Left ventricle myocardium inferior (tissue), 1 donor: ENCODE data around the gene TRIM68. TPM values are rescaled to one million over a fixed set of nuclear protein-coding genes. Genes with fewer than 3 reads are reported as not detected.

Experiments
- DNase-seq: peaks from one replicate; pipeline ENCODE4 v3.0.0-alpha.2; 2020
- H3K27ac ChIP-seq: fragments of 200-600 bp; replicated peaks from 2 replicates; pipeline ENCODE4 v1.8.0; 2021
- H3K27me3 ChIP-seq: fragments of 200-600 bp; 2 replicates; pipeline ENCODE4 v1.8.0; 2021; ENCODE audit warnings: low read depth
- H3K36me3 ChIP-seq: fragments of 200-600 bp; 2 replicates; pipeline ENCODE4 v1.8.0; 2021
- H3K4me1 ChIP-seq: fragments of 200-600 bp; 2 replicates; pipeline ENCODE4 v1.8.0; 2021
- H3K4me3 ChIP-seq: fragments of 200-600 bp; 2 replicates; pipeline ENCODE4 v1.8.0; 2021; ENCODE audit warnings: mild to moderate bottlenecking, moderate library complexity
- H3K9me3 ChIP-seq: fragments of 200-600 bp; replicated peaks from 2 replicates; pipeline ENCODE4 v1.8.0; 2021
- intact Hi-C: fragments of 100-400 bp; cut with micrococcal nuclease; formaldehyde crosslinking; loops from one replicate; pipeline ENCODE4 v1.11.0; 2022
- long read RNA-seq: library from polyadenylated mRNA; unstranded; transcript quantifications from one replicate; pipeline ENCODE4 v2.0.0, GENCODE V29; 2021
- total RNA-seq: library from RNA; stranded (reverse); fragmentation: NEBNext Ultra II Directional; extraction: Animal tissue kit (Norgen Biotek cat#: 25700); gene quantifications from one replicate; pipeline ENCODE4 v1.2.1, GENCODE V29; 2021
- TF ChIP-seq, protein P1 (sequence below): fragments of 200-600 bp; IDR thresholded peaks from 2 replicates; pipeline ENCODE4 v1.8.0; 2021; ENCODE audit warnings: antibody characterized with exemption, mild to moderate bottlenecking, borderline replicate concordance
- donor health status: DM: no; HTN: yes; CAD: no; lungs with severe emphysema.

Gene TRIM68, protein sequence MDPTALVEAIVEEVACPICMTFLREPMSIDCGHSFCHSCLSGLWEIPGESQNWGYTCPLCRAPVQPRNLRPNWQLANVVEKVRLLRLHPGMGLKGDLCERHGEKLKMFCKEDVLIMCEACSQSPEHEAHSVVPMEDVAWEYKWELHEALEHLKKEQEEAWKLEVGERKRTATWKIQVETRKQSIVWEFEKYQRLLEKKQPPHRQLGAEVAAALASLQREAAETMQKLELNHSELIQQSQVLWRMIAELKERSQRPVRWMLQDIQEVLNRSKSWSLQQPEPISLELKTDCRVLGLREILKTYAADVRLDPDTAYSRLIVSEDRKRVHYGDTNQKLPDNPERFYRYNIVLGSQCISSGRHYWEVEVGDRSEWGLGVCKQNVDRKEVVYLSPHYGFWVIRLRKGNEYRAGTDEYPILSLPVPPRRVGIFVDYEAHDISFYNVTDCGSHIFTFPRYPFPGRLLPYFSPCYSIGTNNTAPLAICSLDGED
- total RNA-seq, result 10.6 TPM
- long read RNA-seq, transcript TRIM68-201 (7 exons, 3,352 nt), result major isoform, 31 of 43 reads
- long read RNA-seq, partial matches to known transcripts, result 0 of 43 reads
- long read RNA-seq, other reads (novel, unspliced or antisense), result 12 of 43 reads

DNA sequence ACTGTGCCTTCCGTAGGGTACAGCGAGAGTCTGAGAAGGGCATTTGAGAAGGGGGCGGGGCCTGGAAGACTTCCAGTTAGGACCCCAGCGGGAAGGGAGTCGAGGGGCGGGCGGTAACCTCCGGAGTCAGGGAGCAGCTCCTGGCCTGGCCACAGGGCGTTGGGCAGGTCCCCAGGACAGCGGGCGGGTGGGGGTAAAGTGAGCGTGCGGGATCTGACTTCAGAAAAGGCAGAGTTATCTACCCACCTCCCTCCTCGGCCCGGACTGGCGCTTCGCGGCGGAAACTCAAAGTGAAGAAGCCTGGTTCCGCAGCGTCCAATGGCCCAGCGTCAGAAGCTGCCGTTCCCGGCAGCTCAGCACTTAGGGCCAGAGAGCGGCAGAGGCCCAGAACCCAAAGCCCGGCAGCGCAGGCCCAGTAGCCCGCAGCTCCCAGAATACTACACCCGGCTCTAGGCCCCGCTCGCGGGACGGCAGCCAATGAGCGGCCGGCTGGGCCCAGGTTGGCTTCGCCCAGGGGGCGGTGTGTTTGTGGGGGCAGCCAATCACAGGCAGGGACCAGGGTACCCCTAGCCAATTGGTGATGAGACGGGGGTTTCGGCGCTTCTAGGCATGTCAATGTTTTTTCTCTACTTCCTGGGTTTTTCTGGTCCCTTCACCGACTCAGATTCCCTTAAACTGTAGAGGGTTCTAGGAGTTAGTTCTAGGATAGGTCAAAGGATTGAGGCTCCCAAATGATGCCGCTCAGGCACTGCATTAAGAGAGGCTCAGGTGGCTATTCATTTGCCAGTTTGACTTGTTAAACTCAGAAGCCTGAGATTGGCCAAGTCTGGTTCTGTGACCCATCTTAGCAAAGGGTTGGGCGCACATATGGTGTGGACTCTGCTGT is at the start of gene TRIM68:
Gene TRIM68 (minus strand): TSS at position 451 of the 886 bp plus-strand sequence. CDS start 2,727 bp downstream, outside the sequence.
- no peaks in the 10 kb centered on the region for H3K27me3 ChIP-seq

DNA sequence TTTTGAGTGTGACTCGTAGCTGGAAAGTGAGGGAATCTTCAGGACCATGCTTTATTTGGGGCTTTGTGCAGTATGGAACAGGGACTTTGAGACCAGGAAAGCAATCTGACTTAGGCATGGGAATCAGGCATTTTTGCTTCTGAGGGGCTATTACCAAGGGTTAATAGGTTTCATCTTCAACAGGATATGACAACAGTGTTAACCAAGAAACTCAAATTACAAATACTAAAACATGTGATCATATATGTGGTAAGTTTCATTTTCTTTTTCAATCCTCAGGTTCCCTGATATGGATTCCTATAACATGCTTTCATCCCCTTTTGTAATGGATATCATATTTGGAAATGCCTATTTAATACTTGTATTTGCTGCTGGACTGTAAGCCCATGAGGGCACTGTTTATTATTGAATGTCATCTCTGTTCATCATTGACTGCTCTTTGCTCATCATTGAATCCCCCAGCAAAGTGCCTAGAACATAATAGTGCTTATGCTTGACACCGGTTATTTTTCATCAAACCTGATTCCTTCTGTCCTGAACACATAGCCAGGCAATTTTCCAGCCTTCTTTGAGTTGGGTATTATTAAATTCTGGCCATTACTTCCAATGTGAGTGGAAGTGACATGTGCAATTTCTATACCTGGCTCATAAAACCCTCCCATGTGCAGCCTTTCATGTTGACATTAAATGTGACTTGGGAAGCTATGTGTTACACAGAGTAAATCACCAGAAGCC is 46.8 kb upstream of the TRIM68 start:
- TF ChIP-seq, protein P1, sequence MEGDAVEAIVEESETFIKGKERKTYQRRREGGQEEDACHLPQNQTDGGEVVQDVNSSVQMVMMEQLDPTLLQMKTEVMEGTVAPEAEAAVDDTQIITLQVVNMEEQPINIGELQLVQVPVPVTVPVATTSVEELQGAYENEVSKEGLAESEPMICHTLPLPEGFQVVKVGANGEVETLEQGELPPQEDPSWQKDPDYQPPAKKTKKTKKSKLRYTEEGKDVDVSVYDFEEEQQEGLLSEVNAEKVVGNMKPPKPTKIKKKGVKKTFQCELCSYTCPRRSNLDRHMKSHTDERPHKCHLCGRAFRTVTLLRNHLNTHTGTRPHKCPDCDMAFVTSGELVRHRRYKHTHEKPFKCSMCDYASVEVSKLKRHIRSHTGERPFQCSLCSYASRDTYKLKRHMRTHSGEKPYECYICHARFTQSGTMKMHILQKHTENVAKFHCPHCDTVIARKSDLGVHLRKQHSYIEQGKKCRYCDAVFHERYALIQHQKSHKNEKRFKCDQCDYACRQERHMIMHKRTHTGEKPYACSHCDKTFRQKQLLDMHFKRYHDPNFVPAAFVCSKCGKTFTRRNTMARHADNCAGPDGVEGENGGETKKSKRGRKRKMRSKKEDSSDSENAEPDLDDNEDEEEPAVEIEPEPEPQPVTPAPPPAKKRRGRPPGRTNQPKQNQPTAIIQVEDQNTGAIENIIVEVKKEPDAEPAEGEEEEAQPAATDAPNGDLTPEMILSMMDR, result no peak
- no peak for DNase-seq
- Histone ChIP-seq H3K9me3 (no peaks in the 10 kb centered on the region), H3K27ac (no peak overlapping the region), H3K27me3 (no peaks in the 10 kb centered on the region), H3K36me3 (no peaks in the 10 kb centered on the region), H3K4me1 (peaks cover 12% of the 10 kb centered on the region), H3K4me3 (no peak overlapping the region)
- intact Hi-C loops, result no loop called here

More for the DNA sequence above, at the start of gene TRIM68:
- Histone ChIP-seq H3K4me3 (peak within 1 kb of the TSS; percentile 85), H3K9me3 (no peaks in the 10 kb centered on the region), H3K36me3 (peaks cover 25% of the 10 kb centered on the region), H3K27ac (peak within 1 kb of the TSS; percentile 96), H3K4me1 (peaks cover 38% of the 10 kb centered on the region)
- DNase-seq, result peak; percentile 98
- TF ChIP-seq, protein P1, result peak; percentile 21
- intact Hi-C loops, result no loop called here

GRCh38 chr11:4647766-4648165 is 39.7 kb upstream of the TRIM68 start:
- intact Hi-C loops, result loop anchor here (10.0 kb wide), 1 partner anchor 47 kb away; the partner anchor contains the start of gene OR51E2
- Histone ChIP-seq H3K9me3 (no peaks in the 10 kb centered on the region), H3K27ac (peak overlapping the region; percentile 89), H3K36me3 (no peaks in the 10 kb centered on the region), H3K27me3 (no peaks in the 10 kb centered on the region), H3K4me3 (peak overlapping the region; percentile 62), H3K4me1 (peaks cover 68% of the 10 kb centered on the region)
- TF ChIP-seq, protein P1, result no peak
- no peak for DNase-seq

- TF ChIP-seq, protein P1, result no peak
- no peaks in the 10 kb centered on the region for H3K27me3 ChIP-seq
- peaks cover 82% of the 10 kb centered on the region for H3K4me1 ChIP-seq
- peak overlapping the region; percentile 62 for H3K4me3 ChIP-seq
- no peaks in the 10 kb centered on the region for H3K36me3 ChIP-seq
- peak; percentile 52 for DNase-seq
- peak overlapping the region; percentile 89 for H3K27ac ChIP-seq
- H3K9me3 ChIP-seq, result no peaks in the 10 kb centered on the region
- intact Hi-C loops, result loop anchor here (10.0 kb wide), 1 partner anchor 49 kb away; the partner anchor contains the start of gene OR51E2
These were observed 37.9 kb upstream of the TRIM68 start for GRCh38 chr11:4645974-4646373.
